ACC112 (cell line): ENCODE measurements around the gene FBXL14.

Experiments
- H2AFZ ChIP-seq: fragments of 200-600 bp; sonication (generic); one replicate; pipeline ENCODE4 v1.6.0; 2017; ENCODE audit warnings: antibody characterized with exemption, low read length; ENCODE audit not compliant: unreplicated experiment
- H3K27ac ChIP-seq: fragments of 200-600 bp; sonication (generic); 2 replicates; pipeline ENCODE4 v1.5.1; 2014; ENCODE audit warnings: low read depth, mild to moderate bottlenecking, antibody characterized with exemption, low read length, moderate library complexity
- H3K27me3 ChIP-seq: fragments of 200-600 bp; sonication (generic); 2 replicates; pipeline ENCODE4 v1.6.1; 2014; ENCODE audit warnings: mild to moderate bottlenecking, antibody characterized with exemption, low read length, moderate library complexity, mixed read lengths; ENCODE audit not compliant: insufficient read depth
- H3K36me3 ChIP-seq: fragments of 200-600 bp; sonication (generic); 2 replicates; pipeline ENCODE4 v1.6.1; 2016; ENCODE audit warnings: mild to moderate bottlenecking, antibody characterized with exemption, low read length, moderate library complexity, mixed read lengths; ENCODE audit not compliant: insufficient read depth
- H3K4me1 ChIP-seq: fragments of 200-600 bp; sonication (generic); one replicate; pipeline ENCODE4 v1.6.1; 2016; ENCODE audit warnings: low read length, mixed read lengths; ENCODE audit not compliant: insufficient read depth, unreplicated experiment, control insufficient read depth
- H3K4me3 ChIP-seq: fragments of 200-600 bp; sonication (generic); 2 replicates; pipeline ENCODE4 v1.5.1; 2014; ENCODE audit warnings: mild to moderate bottlenecking, low read depth, low read length
- H3K79me2 ChIP-seq: fragments of 200-600 bp; sonication (generic); one replicate; pipeline ENCODE4 v1.6.0; 2016; ENCODE audit warnings: low read length; ENCODE audit not compliant: control insufficient read depth, unreplicated experiment, insufficient read depth

FBXL14 gene

GRCh38 chr12:1523558-1524050 is 70.8 kb downstream of the FBXL14 start:
- Histone ChIP-seq H2AFZ (no peak overlapping the region), H3K4me3 (no peak overlapping the region), H3K4me1 (peaks cover 24% of the 10 kb centered on the region), H3K79me2 (no peaks in the 10 kb centered on the region), H3K36me3 (no peaks in the 10 kb centered on the region), H3K27ac (no peak overlapping the region), H3K27me3 (no peaks in the 10 kb centered on the region)

DNA sequence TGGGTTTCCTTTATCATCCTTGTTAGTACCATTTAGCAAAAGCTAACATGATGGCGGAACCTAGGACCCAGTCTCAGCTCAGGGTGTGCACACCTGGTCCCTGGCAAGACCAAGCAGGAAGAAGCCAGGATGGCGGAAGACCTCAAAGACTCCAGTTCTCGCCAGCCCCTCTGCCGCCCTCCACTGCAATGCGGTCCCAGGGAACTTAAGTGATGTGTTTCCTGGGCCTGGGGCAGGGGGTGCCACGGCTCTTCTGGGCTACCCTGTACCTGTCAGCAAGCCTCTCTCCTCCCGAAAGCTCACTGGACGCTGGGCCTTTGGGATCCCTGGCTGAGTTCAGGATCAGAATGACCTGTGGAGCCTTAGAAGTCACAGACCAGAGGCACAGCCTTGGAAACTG is 71.3 kb downstream of the FBXL14 start:
- H3K79me2 ChIP-seq, result no peaks in the 10 kb centered on the region
- no peak overlapping the region for H2AFZ ChIP-seq
- no peak overlapping the region for H3K4me3 ChIP-seq
- no peaks in the 10 kb centered on the region for H3K36me3 ChIP-seq
- H3K4me1 ChIP-seq, result peaks cover 23% of the 10 kb centered on the region
- H3K27ac ChIP-seq, result no peak overlapping the region
- H3K27me3 ChIP-seq, result no peaks in the 10 kb centered on the region

DNA sequence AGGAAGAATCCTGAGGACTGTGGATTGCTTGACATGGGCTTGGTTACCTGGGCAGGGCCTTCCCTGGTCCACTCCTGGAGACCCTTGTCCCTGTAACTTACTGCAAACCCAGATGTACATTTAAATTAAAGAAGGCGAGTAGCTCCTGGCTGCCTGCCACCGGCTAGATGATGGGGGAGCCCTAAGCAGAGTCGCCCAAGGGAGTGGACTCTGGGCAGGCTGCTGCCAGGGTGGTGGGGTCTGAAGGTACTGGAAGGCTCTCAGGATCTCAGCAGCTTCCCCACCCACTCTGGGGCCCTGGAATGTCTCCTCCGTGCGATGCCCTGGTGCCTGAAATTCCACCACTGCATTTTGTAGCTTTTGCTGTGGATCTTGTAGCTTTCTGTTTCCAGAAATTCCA is 74.7 kb downstream of the FBXL14 start:
- 0 out of 2 replicates have a peak, but pooled peaks cover 3% of the 10 kb centered on the region for H3K36me3 ChIP-seq
- no peak overlapping the region for H2AFZ ChIP-seq

DNA sequence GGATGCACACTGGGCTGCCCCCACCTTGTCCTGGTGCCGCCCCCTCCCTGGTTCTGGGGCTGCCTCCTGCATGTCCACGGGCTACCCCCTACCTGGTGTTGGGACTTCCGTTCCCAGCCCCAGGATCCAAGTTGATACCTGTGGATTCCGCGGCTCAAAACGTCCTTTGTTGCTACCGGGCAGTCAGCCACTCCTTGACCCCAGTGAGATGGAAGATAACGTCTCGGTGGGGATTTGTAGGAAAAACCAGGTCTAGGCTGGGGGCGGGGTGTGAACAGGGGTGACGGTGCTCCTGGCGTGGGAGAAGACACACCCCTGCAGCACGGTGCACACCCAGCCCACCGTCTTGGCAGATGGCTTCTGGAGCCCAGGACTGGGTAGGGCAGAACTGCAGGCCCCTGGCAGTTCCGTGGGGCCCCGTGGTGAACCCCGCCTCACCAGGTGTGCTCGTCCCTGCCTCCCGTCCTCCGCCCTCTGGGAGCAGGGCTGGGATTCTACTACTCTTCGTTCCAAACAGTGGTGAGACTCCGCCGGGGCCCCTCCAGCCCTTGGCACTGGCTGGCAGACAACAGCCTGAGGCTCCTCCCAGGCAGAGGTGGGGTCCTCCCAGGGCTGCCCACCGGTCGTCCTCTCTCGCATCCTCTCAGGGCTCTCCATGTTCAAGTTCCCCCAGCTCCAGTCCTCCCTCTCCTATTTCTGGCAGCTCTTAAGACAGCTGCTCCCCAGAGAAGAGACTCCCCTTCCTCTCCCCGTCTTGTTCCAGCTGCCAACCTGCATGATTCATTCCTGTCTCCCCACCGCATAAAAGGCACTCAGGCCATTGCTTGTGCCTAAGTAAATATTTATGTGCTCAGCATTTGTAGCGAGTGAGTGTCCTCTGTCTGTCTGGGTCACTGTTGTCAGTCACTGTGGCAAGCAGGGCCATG is 75.5 kb downstream of the FBXL14 start:
- H3K27me3 ChIP-seq, result no peaks in the 10 kb centered on the region
- H3K79me2 ChIP-seq, result no peaks in the 10 kb centered on the region
- peaks cover 20% of the 10 kb centered on the region for H3K4me1 ChIP-seq
- H3K4me3 ChIP-seq, result 0 out of 2 replicates have a peak overlapping the region, but pooled peaks have one; percentile 41
- no peak overlapping the region for H3K27ac ChIP-seq
- 0 out of 2 replicates have a peak, but pooled peaks cover 3% of the 10 kb centered on the region for H3K36me3 ChIP-seq
- no peak overlapping the region for H2AFZ ChIP-seq

More for the DNA sequence above, 74.7 kb downstream of the FBXL14 start:
- no peaks in the 10 kb centered on the region for H3K79me2 ChIP-seq
- H3K27ac ChIP-seq, result no peak overlapping the region
- peaks cover 20% of the 10 kb centered on the region for H3K4me1 ChIP-seq
- no peaks in the 10 kb centered on the region for H3K27me3 ChIP-seq
- peak overlapping the region; percentile 41; the same call in 1 of the 2 replicates for H3K4me3 ChIP-seq

DNA sequence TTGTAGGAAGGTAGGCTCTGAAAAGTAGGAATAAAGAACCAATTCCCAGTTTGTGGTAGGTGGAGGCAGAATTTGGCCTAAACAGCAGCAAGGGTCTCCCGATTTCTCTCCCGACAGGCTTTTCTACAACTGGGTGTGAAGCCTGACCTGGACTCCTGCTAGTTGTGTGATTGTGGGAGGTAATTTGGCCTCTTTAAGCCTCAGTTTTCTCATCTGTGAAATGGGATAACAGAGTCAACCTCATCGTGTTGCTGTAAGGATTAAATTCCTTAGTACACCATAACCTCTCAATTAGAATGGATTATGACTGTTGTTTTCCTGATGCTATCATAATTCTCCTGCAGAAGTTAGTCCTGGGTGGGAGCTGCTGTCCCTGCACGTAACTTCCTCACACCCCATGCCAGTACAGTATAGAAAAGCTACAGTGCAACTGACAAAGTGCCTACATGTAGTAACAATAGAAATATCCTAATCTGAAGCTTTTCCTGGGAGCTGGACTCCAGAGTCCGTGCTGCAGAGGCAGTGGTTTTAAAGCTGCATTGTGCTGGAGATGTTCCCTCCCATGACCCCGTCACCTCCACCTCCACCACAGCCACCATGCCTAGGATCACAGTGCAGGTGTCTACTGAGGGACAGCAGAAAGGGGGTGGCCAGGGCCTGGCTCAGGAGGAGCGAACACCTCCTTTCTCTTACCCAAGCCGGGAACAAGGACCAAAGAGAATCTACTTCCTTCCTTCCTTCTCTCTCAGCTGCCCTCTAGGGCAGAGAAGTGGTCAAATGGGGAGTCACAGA is 76.5 kb downstream of the FBXL14 start:
- H3K36me3 ChIP-seq, result 0 out of 2 replicates have a peak, but pooled peaks cover 3% of the 10 kb centered on the region
- no peak overlapping the region for H2AFZ ChIP-seq
- no peak overlapping the region for H3K4me3 ChIP-seq
- no peak overlapping the region for H3K27ac ChIP-seq
- no peaks in the 10 kb centered on the region for H3K79me2 ChIP-seq
- peaks cover 20% of the 10 kb centered on the region for H3K4me1 ChIP-seq
- no peaks in the 10 kb centered on the region for H3K27me3 ChIP-seq

DNA sequence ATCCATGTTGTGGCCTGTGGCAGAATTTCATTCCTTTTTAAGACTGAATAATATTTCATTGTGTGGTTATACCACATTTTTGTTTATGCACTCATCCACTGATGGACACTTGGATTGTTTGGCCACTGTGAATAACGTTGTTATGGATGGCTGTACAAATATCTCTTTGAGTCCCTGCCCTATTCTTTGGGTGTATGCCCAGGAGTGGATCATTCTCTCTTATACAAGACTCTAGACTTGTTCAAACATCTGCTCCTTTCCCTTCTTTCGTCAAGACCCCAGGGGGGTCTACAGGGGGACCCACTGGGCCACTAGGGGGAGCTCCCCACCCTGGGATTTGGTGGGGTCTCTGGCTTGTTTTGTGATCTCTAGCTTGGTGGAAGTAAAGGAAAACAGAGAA is 77.4 kb downstream of the FBXL14 start:
- Histone ChIP-seq H3K79me2 (no peaks in the 10 kb centered on the region), H3K4me3 (no peak overlapping the region), H3K27ac (peak overlapping the region; percentile 22; the same call in 1 of the 2 replicates), H3K4me1 (peaks cover 20% of the 10 kb centered on the region), H3K36me3 (0 out of 2 replicates have a peak, but pooled peaks cover 3% of the 10 kb centered on the region), H2AFZ (no peak overlapping the region), H3K27me3 (no peaks in the 10 kb centered on the region)
